Measurements from ENCODE around the gene ZNF503. TPM values are rescaled to one million over a fixed set of nuclear protein-coding genes. Genes with fewer than 3 reads are reported as not detected.

Gene ZNF503
- total and polyA plus RNA-seq, 10 of the 15 experiments (the other 5 are each of a cell fraction or from before 2014, with no cell fraction given): 0.05 to 1.1 (median 0.11) TPM; not detected in 1

DNA sequence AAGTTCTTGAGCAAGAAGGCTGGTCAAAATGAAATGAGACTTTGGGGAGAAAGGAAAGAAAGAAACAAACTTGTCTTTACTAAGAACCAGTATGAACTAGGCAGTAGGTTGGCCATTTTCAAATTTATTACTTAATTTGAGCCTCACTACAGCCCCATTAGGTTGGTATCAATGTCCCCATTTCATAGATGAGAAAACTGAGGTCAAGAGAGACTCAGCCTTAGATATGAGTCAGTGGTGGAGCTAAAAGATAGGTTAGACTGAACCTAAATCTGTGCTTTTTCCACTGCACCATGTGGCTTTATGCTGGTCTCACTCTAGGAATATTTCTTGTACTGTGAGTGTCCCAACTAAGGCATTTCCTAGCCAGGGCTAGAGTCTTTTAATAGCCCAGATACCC lies 8.8 kb downstream of the ZNF503 start:
- Histone ChIP-seq H3K4me1 (ENCODE audit: control insufficient read depth, insufficient read depth, low read length) (no peaks in the 10 kb centered on the region), H3K9me3 (replicated peaks; ENCODE audit: control insufficient read depth, insufficient read depth, low read length) (no peaks in the 10 kb centered on the region; the same call in 2 of the 3 replicates), H3K4me3 (no peak overlapping the region), H4K20me1 (ENCODE audit: control insufficient read depth, insufficient read depth) (no peaks in the 10 kb centered on the region; the same call in 1 of the 2 replicates), H3K9ac (ENCODE audit: control insufficient read depth, insufficient read depth, low read length) (no peak overlapping the region), H2AFZ (ENCODE audit: control insufficient read depth, low read depth, low read length) (no peak overlapping the region), H3K27ac (ENCODE audit: control insufficient read depth, insufficient read depth) (no peak overlapping the region), H3K4me2 (ENCODE audit: control insufficient read depth, insufficient read depth) (no peak overlapping the region), H3K79me2 (ENCODE audit: control insufficient read depth, insufficient read depth, low read length) (no peaks in the 10 kb centered on the region), H3K36me3 (ENCODE audit: control insufficient read depth in 2 of 2, insufficient read depth in 2 of 2, low read length in 1 of 2) (no peaks in the 10 kb centered on the region), H3K27me3 (replicated peaks in 1 of 2; ENCODE audit: control insufficient read depth in 2 of 2, insufficient read depth in 2 of 2, low read length in 1 of 2) (peaks cover 1 to 9% of the 10 kb centered on the region in 2 experiments; a peak in 2 of 4 replicates)
- no TSS peak for BruUV-seq (replicated peaks)
- TF ChIP-seq SRF (IDR thresholded peaks at IDR 0.05; ENCODE audit: low read depth in 2 of 2, low read length in 2 of 2) (no peak), POU2F2 (IDR thresholded peaks at IDR 0.05; ENCODE audit: borderline replicate concordance, low read depth, low read length) (no peak), NFYA (IDR thresholded peaks at IDR 0.05; ENCODE audit: borderline replicate concordance, low read depth, low read length) (no peak)
- POLR2A ChIA-PET: interaction anchor here (0.5 kb wide), 1 partner anchor 306 kb away, joined by 3 read pairs; no protein-coding TSS in a partner anchor
- in situ Hi-C loops (cut with MboI): loop anchor here (25.0 kb wide), 2 partner anchors 645 to 1145 kb away; no protein-coding TSS in a partner anchor
- intact Hi-C loops (cut with micrococcal nuclease; ENCODE audit: unreplicated experiment): no loop called here
- SMC1A ChIA-PET (ENCODE audit: uncharacterized antibody, unreplicated experiment): no interaction called here
- ATAC-seq (no peak), FAIRE-seq (no peak), DNase-seq (ENCODE audit: low read depth, low spot score) (no peak)
- RAD21 ChIA-PET (ENCODE audit: unreplicated experiment): no interaction called here
- CTCF ChIA-PET: interaction anchor here (1.3 kb wide), 1 partner anchor 9 kb away, joined by 4 read pairs; no protein-coding TSS in a partner anchor

DNA sequence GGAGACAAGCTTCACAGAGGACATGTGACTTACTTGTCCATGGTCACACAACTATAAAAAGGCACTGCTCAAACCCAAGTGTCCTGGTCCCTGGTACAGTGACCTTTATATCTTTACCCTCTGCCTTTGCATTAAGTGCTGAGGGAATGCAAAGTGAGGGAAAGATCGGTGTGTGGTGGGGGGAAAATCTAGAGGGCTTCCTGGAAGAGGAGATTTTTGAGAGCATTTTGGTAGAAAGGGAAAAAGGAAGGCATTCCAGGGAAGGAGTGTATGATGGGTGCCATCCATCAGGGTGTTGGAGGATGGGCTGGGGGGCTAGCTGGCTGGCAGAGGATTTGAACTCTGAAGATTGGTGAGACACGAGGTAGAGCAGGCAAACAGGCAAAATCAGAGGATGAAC lies 9.3 kb downstream of the ZNF503 start:
- no peak overlapping the region for H3K4me2 ChIP-seq (ENCODE audit: control insufficient read depth, insufficient read depth)
- H3K79me2 ChIP-seq (ENCODE audit: control insufficient read depth, insufficient read depth, low read length): no peaks in the 10 kb centered on the region
- CTCF ChIA-PET: interaction anchor here (1.3 kb wide), 1 partner anchor 9 kb away, joined by 4 read pairs; no protein-coding TSS in a partner anchor
- H3K9ac ChIP-seq (ENCODE audit: control insufficient read depth, insufficient read depth, low read length): no peak overlapping the region
- no TSS peak for BruUV-seq (replicated peaks)
- DNase-seq (ENCODE audit: low read depth, low spot score) (no peak), FAIRE-seq (no peak), ATAC-seq (no peak)
- H4K20me1 ChIP-seq (ENCODE audit: control insufficient read depth, insufficient read depth): no peaks in the 10 kb centered on the region; the same call in 1 of the 2 replicates
- no peaks in the 10 kb centered on the region for H3K4me1 ChIP-seq (ENCODE audit: control insufficient read depth, insufficient read depth, low read length)
- POLR2A ChIA-PET: interaction anchor here (0.5 kb wide), 1 partner anchor 307 kb away, joined by 3 read pairs; no protein-coding TSS in a partner anchor
- WGBS (ENCODE audit: insufficient coverage, insufficient replicate concordance, low lambda C conversion rate, missing lambda C conversion rate): 3% methylated on average over 2 of the region's 2 CpGs
- SMC1A ChIA-PET (ENCODE audit: uncharacterized antibody, unreplicated experiment): no interaction called here
- H3K27ac ChIP-seq (ENCODE audit: control insufficient read depth, insufficient read depth): no peak overlapping the region
- H3K36me3 ChIP-seq (ENCODE audit: control insufficient read depth in 2 of 2, insufficient read depth in 2 of 2, low read length in 1 of 2): no peaks in the 10 kb centered on the region
- in situ Hi-C loops (cut with MboI) (loop anchor here (25.0 kb wide), 2 partner anchors 645 to 1145 kb away; no protein-coding TSS in a partner anchor), intact Hi-C loops (cut with micrococcal nuclease; ENCODE audit: unreplicated experiment) (no loop called here)
- RAD21 ChIA-PET (ENCODE audit: unreplicated experiment): no interaction called here
- peaks cover 1 to 9% of the 10 kb centered on the region in 2 experiments; a peak in 2 of 4 replicates for H3K27me3 ChIP-seq (replicated peaks in 1 of 2; ENCODE audit: control insufficient read depth in 2 of 2, insufficient read depth in 2 of 2, low read length in 1 of 2)
- H3K9me3 ChIP-seq (replicated peaks; ENCODE audit: control insufficient read depth, insufficient read depth, low read length): no peaks in the 10 kb centered on the region; the same call in 2 of the 3 replicates
- H2AFZ ChIP-seq (ENCODE audit: control insufficient read depth, low read depth, low read length): no peak overlapping the region
- no peak overlapping the region for H3K4me3 ChIP-seq
- TF ChIP-seq, protein P1, sequence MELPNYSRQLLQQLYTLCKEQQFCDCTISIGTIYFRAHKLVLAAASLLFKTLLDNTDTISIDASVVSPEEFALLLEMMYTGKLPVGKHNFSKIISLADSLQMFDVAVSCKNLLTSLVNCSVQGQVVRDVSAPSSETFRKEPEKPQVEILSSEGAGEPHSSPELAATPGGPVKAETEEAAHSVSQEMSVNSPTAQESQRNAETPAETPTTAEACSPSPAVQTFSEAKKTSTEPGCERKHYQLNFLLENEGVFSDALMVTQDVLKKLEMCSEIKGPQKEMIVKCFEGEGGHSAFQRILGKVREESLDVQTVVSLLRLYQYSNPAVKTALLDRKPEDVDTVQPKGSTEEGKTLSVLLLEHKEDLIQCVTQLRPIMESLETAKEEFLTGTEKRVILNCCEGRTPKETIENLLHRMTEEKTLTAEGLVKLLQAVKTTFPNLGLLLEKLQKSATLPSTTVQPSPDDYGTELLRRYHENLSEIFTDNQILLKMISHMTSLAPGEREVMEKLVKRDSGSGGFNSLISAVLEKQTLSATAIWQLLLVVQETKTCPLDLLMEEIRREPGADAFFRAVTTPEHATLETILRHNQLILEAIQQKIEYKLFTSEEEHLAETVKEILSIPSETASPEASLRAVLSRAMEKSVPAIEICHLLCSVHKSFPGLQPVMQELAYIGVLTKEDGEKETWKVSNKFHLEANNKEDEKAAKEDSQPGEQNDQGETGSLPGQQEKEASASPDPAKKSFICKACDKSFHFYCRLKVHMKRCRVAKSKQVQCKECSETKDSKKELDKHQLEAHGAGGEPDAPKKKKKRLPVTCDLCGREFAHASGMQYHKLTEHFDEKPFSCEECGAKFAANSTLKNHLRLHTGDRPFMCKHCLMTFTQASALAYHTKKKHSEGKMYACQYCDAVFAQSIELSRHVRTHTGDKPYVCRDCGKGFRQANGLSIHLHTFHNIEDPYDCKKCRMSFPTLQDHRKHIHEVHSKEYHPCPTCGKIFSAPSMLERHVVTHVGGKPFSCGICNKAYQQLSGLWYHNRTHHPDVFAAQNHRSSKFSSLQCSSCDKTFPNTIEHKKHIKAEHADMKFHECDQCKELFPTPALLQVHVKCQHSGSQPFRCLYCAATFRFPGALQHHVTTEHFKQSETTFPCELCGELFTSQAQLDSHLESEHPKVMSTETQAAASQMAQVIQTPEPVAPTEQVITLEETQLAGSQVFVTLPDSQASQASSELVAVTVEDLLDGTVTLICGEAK (IDR thresholded peaks at IDR 0.05; ENCODE audit: borderline replicate concordance): no peak
- TF ChIP-seq ZSCAN29 (IDR thresholded peaks at IDR 0.05) (no peak), ZNF24 (IDR thresholded peaks at IDR 0.05) (no peak), BCL11A (IDR thresholded peaks at IDR 0.05; ENCODE audit: low read depth, low read length) (no peak), TCF7 (IDR thresholded peaks at IDR 0.05; ENCODE audit: borderline replicate concordance) (no peak), BMI1 (IDR thresholded peaks at IDR 0.05; ENCODE audit: borderline replicate concordance) (no peak), NR2C2 (IDR thresholded peaks at IDR 0.05; ENCODE audit: borderline replicate concordance, control insufficient read depth, insufficient read length, low read depth) (no peak)
- TF ChIP-seq, protein P2, sequence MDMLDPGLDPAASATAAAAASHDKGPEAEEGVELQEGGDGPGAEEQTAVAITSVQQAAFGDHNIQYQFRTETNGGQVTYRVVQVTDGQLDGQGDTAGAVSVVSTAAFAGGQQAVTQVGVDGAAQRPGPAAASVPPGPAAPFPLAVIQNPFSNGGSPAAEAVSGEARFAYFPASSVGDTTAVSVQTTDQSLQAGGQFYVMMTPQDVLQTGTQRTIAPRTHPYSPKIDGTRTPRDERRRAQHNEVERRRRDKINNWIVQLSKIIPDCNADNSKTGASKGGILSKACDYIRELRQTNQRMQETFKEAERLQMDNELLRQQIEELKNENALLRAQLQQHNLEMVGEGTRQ (IDR thresholded peaks at IDR 0.05; ENCODE audit: borderline replicate concordance, low read depth, low read length): no peak
- TF ChIP-seq, protein P3, sequence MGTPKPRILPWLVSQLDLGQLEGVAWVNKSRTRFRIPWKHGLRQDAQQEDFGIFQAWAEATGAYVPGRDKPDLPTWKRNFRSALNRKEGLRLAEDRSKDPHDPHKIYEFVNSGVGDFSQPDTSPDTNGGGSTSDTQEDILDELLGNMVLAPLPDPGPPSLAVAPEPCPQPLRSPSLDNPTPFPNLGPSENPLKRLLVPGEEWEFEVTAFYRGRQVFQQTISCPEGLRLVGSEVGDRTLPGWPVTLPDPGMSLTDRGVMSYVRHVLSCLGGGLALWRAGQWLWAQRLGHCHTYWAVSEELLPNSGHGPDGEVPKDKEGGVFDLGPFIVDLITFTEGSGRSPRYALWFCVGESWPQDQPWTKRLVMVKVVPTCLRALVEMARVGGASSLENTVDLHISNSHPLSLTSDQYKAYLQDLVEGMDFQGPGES (IDR thresholded peaks at IDR 0.05): no peak

Data from GM12878 (cell line).